ELF-1 (cell line): ENCODE measurements around the gene SUFU.
A peak's percentile ranks its signal among the peaks of the same experiment; 100 is the strongest.
"Not testable (repeated sequence)": the region's sequence is repeated elsewhere in the genome, so short reads cannot be mapped to it uniquely, and the experiment has no call there.

Source experiments
- DNase-seq: peaks from one replicate; pipeline ENCODE4 v3.0.0-alpha.2; 2016; ENCODE audit warnings: low read depth, low spot score

Gene SUFU

GRCh38 chr10:102650655-102651454 is 147.1 kb downstream of the SUFU start:
- DNase-seq: no peak

- no peak for DNase-seq
These were observed 147.8 kb downstream of the SUFU start for GRCh38 chr10:102651455-102652169.

- DNase-seq: no peak
These were observed 148.6 kb downstream of the SUFU start for GRCh38 chr10:102652170-102652916.

- no peak for DNase-seq
These were observed 149.3 kb downstream of the SUFU start for GRCh38 chr10:102653060-102653459.

- no peak for DNase-seq
These were observed 150.8 kb downstream of the SUFU start for GRCh38 chr10:102654566-102654965.

- no peak for DNase-seq
These were observed 151.2 kb downstream of the SUFU start for GRCh38 chr10:102654969-102655368.

GRCh38 chr10:102656026-102656425 is 152.3 kb downstream of the SUFU start:
- no peak for DNase-seq

GRCh38 chr10:102656791-102657371 is 153.1 kb downstream of the SUFU start:
- no peak for DNase-seq

- no peak for DNase-seq
These were observed 153.7 kb downstream of the SUFU start for GRCh38 chr10:102657451-102657850.

- no peak for DNase-seq
These were observed 154.4 kb downstream of the SUFU start for GRCh38 chr10:102657984-102658724.

- DNase-seq: no peak
These were observed 155.0 kb downstream of the SUFU start for GRCh38 chr10:102658802-102659201.

- DNase-seq: peak; percentile 61
These were observed 157.3 kb downstream of the SUFU start for GRCh38 chr10:102660888-102661657.

- no peak for DNase-seq
These were observed 157.9 kb downstream of the SUFU start for GRCh38 chr10:102661658-102662028.

- no peak for DNase-seq
These were observed 162.2 kb downstream of the SUFU start for GRCh38 chr10:102665904-102666509.

GRCh38 chr10:102667411-102667810 is 163.6 kb downstream of the SUFU start:
- not testable (repeated sequence) for DNase-seq

GRCh38 chr10:102668326-102669107 is 164.7 kb downstream of the SUFU start:
- no peak for DNase-seq

- DNase-seq: peak; percentile 70
These were observed 165.7 kb downstream of the SUFU start for GRCh38 chr10:102669206-102670064.

GRCh38 chr10:102670065-102670670 is 166.4 kb downstream of the SUFU start:
- no peak for DNase-seq
